ENCODE data around the gene UBE4A. TPM values are rescaled to one million over a fixed set of nuclear protein-coding genes. Genes with fewer than 3 reads are reported as not detected.

The UBE4A gene
- total RNA-seq, 2 experiments from 2014 or later: 55.0 to 56.3 TPM

Other genes starting within 250 kb of the UBE4A start
- under 1 TPM; 0.41 to 0.58 TPM for gene SCN4B, start 206.8 kb upstream of the UBE4A start, total RNA-seq
- not detected for gene SCN2B, start 183.0 kb upstream of the UBE4A start, total RNA-seq
- 100 to 1,000 TPM; 148 to 150 TPM for gene JAML, start 134.6 kb upstream of the UBE4A start, total RNA-seq
- gene MPZL3, start 107.2 kb upstream of the UBE4A start, total RNA-seq: 10 to 100 TPM; 49.1 to 50.7 TPM
- 10 to 100 TPM; 18.8 to 20.1 TPM for gene MPZL2, start 95.3 kb upstream of the UBE4A start, total RNA-seq
- gene CD3E, start 54.9 kb upstream of the UBE4A start, total RNA-seq: 100 to 1,000 TPM; 364 TPM
- 100 to 1,000 TPM; 341 to 350 TPM for gene CD3D, start 16.9 kb upstream of the UBE4A start, total RNA-seq
- 100 to 1,000 TPM; 133 to 142 TPM for gene CD3G, start 15.3 kb upstream of the UBE4A start, total RNA-seq
- gene ATP5MG, start 42.0 kb downstream of the UBE4A start, total RNA-seq: 100 to 1,000 TPM; 246 to 264 TPM
- 10 to 100 TPM; 55.8 to 58.9 TPM for gene KMT2A, start 76.9 kb downstream of the UBE4A start, total RNA-seq
- gene TTC36, start 167.9 kb downstream of the UBE4A start, total RNA-seq: under 1 TPM; 0.42 to 0.62 TPM
- gene TMEM25, start 171.6 kb downstream of the UBE4A start, total RNA-seq: 10 to 100 TPM; 14.2 to 14.7 TPM
- 10 to 100 TPM; 22.2 to 24.1 TPM for gene IFT46, start 206.3 kb downstream of the UBE4A start, total RNA-seq
- 100 to 1,000 TPM; 141 to 150 TPM for gene ARCN1, start 212.8 kb downstream of the UBE4A start, total RNA-seq
- 1 to 10 TPM; 2.9 to 3.0 TPM for gene PHLDB1, start 248.0 kb downstream of the UBE4A start, total RNA-seq

All from activated naive CD8-positive, alpha-beta T cell treated with anti-CD3 and anti-CD28 coated beads for 36 hours (primary cell).